H9 (cell line): ENCODE data around the gene IQCE. TPM values are rescaled to one million over a fixed set of nuclear protein-coding genes. Genes with fewer than 3 reads are reported as not detected.

Experiments used
- DNase-seq: peaks from one replicate; pipeline ENCODE4 v3.0.0-alpha.2; 2017
- H2AFZ ChIP-seq: one replicate; pipeline ENCODE4 v1.6.1; 2013; ENCODE audit warnings: mild to moderate bottlenecking, low read length, control low read depth, moderate library complexity
- H2AK5ac ChIP-seq: 2 replicates; pipeline ENCODE4 v1.6.1; 2013; ENCODE audit warnings: low read length, control low read depth, mixed read lengths; ENCODE audit not compliant: insufficient read length
- H2BK120ac ChIP-seq: one replicate; pipeline ENCODE4 v1.6.1; 2013; ENCODE audit warnings: low read depth, mild to moderate bottlenecking, low read length, control low read depth, inconsistent platforms; ENCODE audit not compliant: poor library complexity, severe bottlenecking
- H2BK12ac ChIP-seq: 2 replicates; pipeline ENCODE4 v1.6.1; 2013; ENCODE audit warnings: low read length, control low read depth, mixed read lengths, low read depth; ENCODE audit not compliant: insufficient read length
- H2BK15ac ChIP-seq: 2 replicates; pipeline ENCODE4 v1.6.1; 2013; ENCODE audit warnings: low read depth, low read length, control low read depth
- H2BK20ac ChIP-seq: one replicate; pipeline ENCODE4 v1.6.1; 2013; ENCODE audit warnings: low read depth, mild to moderate bottlenecking, low read length, control low read depth, inconsistent platforms; ENCODE audit not compliant: poor library complexity, severe bottlenecking
- H2BK5ac ChIP-seq: 2 replicates; pipeline ENCODE4 v1.6.1; 2013; ENCODE audit warnings: low read length, control low read depth, mixed read lengths; ENCODE audit not compliant: insufficient read length
- H3K14ac ChIP-seq: 2 replicates; pipeline ENCODE4 v1.6.1; 2013; ENCODE audit warnings: low read length, control low read depth; ENCODE audit not compliant: insufficient read depth
- H3K18ac ChIP-seq: 2 replicates; pipeline ENCODE4 v1.6.1; 2013; ENCODE audit warnings: low read depth, mild to moderate bottlenecking, mixed read lengths, low read length, control low read depth; ENCODE audit not compliant: insufficient read length
- H3K23ac ChIP-seq: 2 replicates; pipeline ENCODE4 v1.6.1; 2013; ENCODE audit warnings: low read length, control low read depth, mixed read lengths, low read depth; ENCODE audit not compliant: insufficient read length
- H3K23me2 ChIP-seq: 2 replicates; pipeline ENCODE4 v1.6.1; 2013; ENCODE audit warnings: low read depth, mild to moderate bottlenecking, mixed read lengths, low read length, control low read depth; ENCODE audit not compliant: insufficient read length, poor library complexity, severe bottlenecking
- H3K27ac ChIP-seq: 2 replicates; pipeline ENCODE4 v1.5.1; 2013; ENCODE audit warnings: low read length, control low read depth, mixed read lengths, low read depth; ENCODE audit not compliant: insufficient read length
- H3K27me3 ChIP-seq: 2 replicates; pipeline ENCODE4 v1.6.1; 2013; ENCODE audit warnings: low read length, control low read depth, inconsistent platforms; ENCODE audit not compliant: insufficient read depth
- H3K4ac ChIP-seq: 2 replicates; pipeline ENCODE4 v1.6.1; 2013; ENCODE audit warnings: low read depth, mild to moderate bottlenecking, control low read depth, inconsistent platforms, low read length, moderate library complexity
- H3K4me1 ChIP-seq: 2 replicates; pipeline ENCODE4 v1.6.1; 2013; ENCODE audit warnings: low read length, control low read depth, inconsistent platforms; ENCODE audit not compliant: insufficient read depth
- H3K4me2 ChIP-seq: 2 replicates; pipeline ENCODE4 v1.6.1; 2013; ENCODE audit warnings: low read length, control low read depth, mixed read lengths; ENCODE audit not compliant: insufficient read length, insufficient read depth
- H3K56ac ChIP-seq: 2 replicates; pipeline ENCODE4 v1.6.1; 2013; ENCODE audit warnings: low read depth, mild to moderate bottlenecking, mixed read lengths, low read length, control low read depth; ENCODE audit not compliant: insufficient read length
- H3K79me1 ChIP-seq: 2 replicates; pipeline ENCODE4 v1.6.1; 2013; ENCODE audit warnings: low read depth, mild to moderate bottlenecking, moderate library complexity, low read length, control low read depth, inconsistent platforms; ENCODE audit not compliant: insufficient read depth, poor library complexity, severe bottlenecking
- H3K79me2 ChIP-seq: 2 replicates; pipeline ENCODE4 v1.6.1; 2013; ENCODE audit warnings: low read length, control low read depth, inconsistent platforms; ENCODE audit not compliant: insufficient read depth
- H3K9ac ChIP-seq: 2 replicates; pipeline ENCODE4 v1.6.1; 2013; ENCODE audit warnings: low read length, control low read depth, mixed read lengths; ENCODE audit not compliant: insufficient read length; ENCODE audit errors: extremely low read depth
- H3K9me3 ChIP-seq: one replicate; pipeline ENCODE4 v1.6.1; 2013; ENCODE audit warnings: low read depth, low read length, inconsistent platforms; ENCODE audit not compliant: control insufficient read depth
- H3T11ph ChIP-seq: one replicate; pipeline ENCODE4 v1.6.1; 2013; ENCODE audit warnings: mild to moderate bottlenecking, low read length, control low read depth, inconsistent platforms
- H4K20me1 ChIP-seq: one replicate; pipeline ENCODE4 v1.6.1; 2013; ENCODE audit not compliant: control insufficient read depth, insufficient read length, insufficient read depth
- H4K5ac ChIP-seq: 2 replicates; pipeline ENCODE4 v1.6.1; 2013; ENCODE audit warnings: low read depth, mild to moderate bottlenecking, mixed read lengths, low read length, control low read depth; ENCODE audit not compliant: insufficient read length
- H4K8ac ChIP-seq: replicated peaks from 2 replicates; pipeline ENCODE4 v1.6.1; 2013; ENCODE audit warnings: low read length, control low read depth, mixed read lengths, low read depth; ENCODE audit not compliant: insufficient read length
- H4K91ac ChIP-seq: 2 replicates; pipeline ENCODE4 v1.6.1; 2013; ENCODE audit warnings: low read depth, mild to moderate bottlenecking, moderate library complexity, mixed read lengths, low read length, control low read depth; ENCODE audit not compliant: insufficient read length
- H3K27ac Mint-ChIP-seq, 3 experiments: 2 replicates in 2 of 3; 3 replicates in 1 of 3; pipeline ENCODE4 v1.8.0; 2020 to 2021; ENCODE audit warnings: mixed read lengths in 3 of 3, mild to moderate bottlenecking in 1 of 3, moderate library complexity in 1 of 3
- H3K27me3 Mint-ChIP-seq: 2 replicates; pipeline ENCODE4 v1.8.0; 2021; ENCODE audit warnings: low read depth, mild to moderate bottlenecking, moderate library complexity, mixed read lengths
- H3K36me3 Mint-ChIP-seq, 3 experiments: 2 replicates in 2 of 3; 3 replicates in 1 of 3; pipeline ENCODE4 v1.8.0; 2020 to 2021; ENCODE audit warnings: low read depth in 3 of 3, mixed read lengths in 3 of 3; ENCODE audit not compliant: insufficient read depth in 1 of 3
- H3K4me1 Mint-ChIP-seq, 2 experiments: 2 replicates each; pipeline ENCODE4 v1.8.0; 2020; ENCODE audit warnings: mixed read lengths in 2 of 2
- H3K4me3 Mint-ChIP-seq, 2 experiments: 2 replicates in 1 of 2; 3 replicates in 1 of 2; pipeline ENCODE4 v1.8.0; 2020 to 2021; ENCODE audit warnings: mild to moderate bottlenecking in 2 of 2, mixed read lengths in 2 of 2, moderate library complexity in 1 of 2
- H3K9me3 Mint-ChIP-seq, 2 experiments: 2 replicates in 1 of 2; 3 replicates in 1 of 2; pipeline ENCODE4 v1.8.0; 2020; ENCODE audit warnings: mild to moderate bottlenecking in 2 of 2, mixed read lengths in 2 of 2, moderate library complexity in 1 of 2
- WGBS: extraction: QIAGEN DNeasy Blood & Tissue Kit; methylation state at CpG from one replicate; pipeline ENCODE4 v1.1.7; 2013; ENCODE audit warnings: missing lambda C conversion rate, low lambda C conversion rate, mixed read lengths; ENCODE audit not compliant: insufficient read length; ENCODE audit errors: extremely low coverage; 5-methylcytosine and 5-hydroxymethylcytosine counted together
- total RNA-seq: library from RNA; stranded (reverse); gene quantifications from 2 replicates; pipeline ENCODE4 v1.2.1, GENCODE V29; 2021
- TF ChIP-seq, protein P1 (sequence below): fragments of 200-600 bp; sonication (generic); conservative IDR thresholded peaks from 3 replicates; pipeline ENCODE4 v1.8.0; 2021; ENCODE audit warnings: antibody characterized with exemption, mild to moderate bottlenecking

The IQCE gene
- total RNA-seq, 1 experiment from 2014 or later = 7.0 TPM

DNA sequence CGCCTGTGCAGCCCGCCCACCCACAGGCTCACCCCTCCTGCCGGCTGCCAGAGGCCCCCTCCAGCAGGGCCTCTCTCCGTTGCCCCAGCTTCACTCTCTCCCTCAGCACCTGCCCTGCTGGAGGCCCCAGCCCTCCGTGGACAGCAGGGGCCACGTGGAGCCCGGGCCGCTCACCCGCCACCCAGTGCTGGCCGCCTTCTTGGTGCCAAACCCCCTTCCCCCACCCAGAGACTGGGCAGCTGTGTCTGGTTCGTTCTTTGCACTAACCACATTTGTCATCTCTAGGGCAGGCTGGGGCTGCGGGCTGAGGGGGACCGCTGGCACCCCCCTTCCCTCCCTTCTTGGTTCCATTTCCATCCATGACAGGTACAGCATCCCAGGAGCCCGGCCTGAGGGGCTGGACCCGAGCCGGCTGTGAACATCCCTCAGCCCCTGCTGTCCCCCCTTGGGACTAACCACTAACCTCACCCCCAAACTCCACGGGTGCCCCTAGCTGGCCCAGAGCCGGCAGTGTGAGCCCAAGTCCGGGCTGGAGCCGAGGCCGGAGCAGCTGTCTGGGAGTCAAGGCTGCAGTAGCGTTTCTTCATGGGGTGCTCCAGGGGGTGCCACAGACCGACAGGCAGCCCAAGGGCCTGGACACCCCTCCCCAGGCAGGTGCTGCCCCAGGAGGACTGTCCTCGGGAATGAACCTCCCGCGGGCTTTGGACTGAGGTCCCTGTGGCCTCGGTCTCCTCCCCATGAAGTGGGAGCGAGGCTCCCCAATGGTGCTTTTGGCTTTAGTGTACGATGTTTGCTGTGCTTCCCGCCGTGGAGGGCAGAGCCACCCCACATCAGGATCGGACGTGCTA lies 103.7 kb downstream of the IQCE start:
- no peak overlapping the region for H3T11ph ChIP-seq
- no peak overlapping the region; a peak in 1 of 7 replicates for H3K27ac Mint-ChIP-seq
- no peak overlapping the region for H3K4ac ChIP-seq
- no peak overlapping the region for H3K18ac ChIP-seq
- H3K4me1 ChIP-seq = no peaks in the 10 kb centered on the region; the same call in 1 of the 2 replicates
- no CpG with 5 or more reads among the region's 33 CpGs for WGBS
- H4K20me1 ChIP-seq = no peaks in the 10 kb centered on the region
- H3K4me2 ChIP-seq = no peak overlapping the region
- no peak overlapping the region for H3K4me3 Mint-ChIP-seq
- peaks cover 2 to 13% (median 12%) of the 10 kb centered on the region in 3 experiments; a peak in 5 of 7 replicates for H3K36me3 Mint-ChIP-seq
- H3K9me3 Mint-ChIP-seq = peaks cover 2 to 5% of the 10 kb centered on the region in 2 experiments; a peak in 3 of 5 replicates
- H3K23me2 ChIP-seq = no peaks in the 10 kb centered on the region
- H2AK5ac ChIP-seq = no peak overlapping the region
- H2BK15ac ChIP-seq = no peak overlapping the region
- TF ChIP-seq, protein P1, sequence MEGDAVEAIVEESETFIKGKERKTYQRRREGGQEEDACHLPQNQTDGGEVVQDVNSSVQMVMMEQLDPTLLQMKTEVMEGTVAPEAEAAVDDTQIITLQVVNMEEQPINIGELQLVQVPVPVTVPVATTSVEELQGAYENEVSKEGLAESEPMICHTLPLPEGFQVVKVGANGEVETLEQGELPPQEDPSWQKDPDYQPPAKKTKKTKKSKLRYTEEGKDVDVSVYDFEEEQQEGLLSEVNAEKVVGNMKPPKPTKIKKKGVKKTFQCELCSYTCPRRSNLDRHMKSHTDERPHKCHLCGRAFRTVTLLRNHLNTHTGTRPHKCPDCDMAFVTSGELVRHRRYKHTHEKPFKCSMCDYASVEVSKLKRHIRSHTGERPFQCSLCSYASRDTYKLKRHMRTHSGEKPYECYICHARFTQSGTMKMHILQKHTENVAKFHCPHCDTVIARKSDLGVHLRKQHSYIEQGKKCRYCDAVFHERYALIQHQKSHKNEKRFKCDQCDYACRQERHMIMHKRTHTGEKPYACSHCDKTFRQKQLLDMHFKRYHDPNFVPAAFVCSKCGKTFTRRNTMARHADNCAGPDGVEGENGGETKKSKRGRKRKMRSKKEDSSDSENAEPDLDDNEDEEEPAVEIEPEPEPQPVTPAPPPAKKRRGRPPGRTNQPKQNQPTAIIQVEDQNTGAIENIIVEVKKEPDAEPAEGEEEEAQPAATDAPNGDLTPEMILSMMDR = no peak
- H4K8ac ChIP-seq = no peak overlapping the region
- H3K27me3 Mint-ChIP-seq = peaks cover 13% of the 10 kb centered on the region
- H3K79me2 ChIP-seq = no peaks in the 10 kb centered on the region
- no peak overlapping the region for H4K91ac ChIP-seq
- H4K5ac ChIP-seq = no peak overlapping the region
- no peak overlapping the region for H2BK120ac ChIP-seq
- no peak overlapping the region for H3K27ac ChIP-seq
- H3K9me3 ChIP-seq = no peaks in the 10 kb centered on the region
- H3K27me3 ChIP-seq = no peaks in the 10 kb centered on the region
- H3K9ac ChIP-seq = no peak overlapping the region
- H3K14ac ChIP-seq = no peak overlapping the region
- no peak overlapping the region for H3K56ac ChIP-seq
- H2AFZ ChIP-seq = no peak overlapping the region
- peaks cover 5 to 14% of the 10 kb centered on the region in 2 experiments; a peak in 2 of 4 replicates for H3K4me1 Mint-ChIP-seq
- H3K79me1 ChIP-seq = no peaks in the 10 kb centered on the region
- H2BK5ac ChIP-seq = no peak overlapping the region
- no peak for DNase-seq
- no peak overlapping the region for H2BK20ac ChIP-seq
- H2BK12ac ChIP-seq = no peak overlapping the region
- H3K23ac ChIP-seq = no peak overlapping the region
